ENCODE results near the gene CAPN14.

CAPN14 gene

DNA sequence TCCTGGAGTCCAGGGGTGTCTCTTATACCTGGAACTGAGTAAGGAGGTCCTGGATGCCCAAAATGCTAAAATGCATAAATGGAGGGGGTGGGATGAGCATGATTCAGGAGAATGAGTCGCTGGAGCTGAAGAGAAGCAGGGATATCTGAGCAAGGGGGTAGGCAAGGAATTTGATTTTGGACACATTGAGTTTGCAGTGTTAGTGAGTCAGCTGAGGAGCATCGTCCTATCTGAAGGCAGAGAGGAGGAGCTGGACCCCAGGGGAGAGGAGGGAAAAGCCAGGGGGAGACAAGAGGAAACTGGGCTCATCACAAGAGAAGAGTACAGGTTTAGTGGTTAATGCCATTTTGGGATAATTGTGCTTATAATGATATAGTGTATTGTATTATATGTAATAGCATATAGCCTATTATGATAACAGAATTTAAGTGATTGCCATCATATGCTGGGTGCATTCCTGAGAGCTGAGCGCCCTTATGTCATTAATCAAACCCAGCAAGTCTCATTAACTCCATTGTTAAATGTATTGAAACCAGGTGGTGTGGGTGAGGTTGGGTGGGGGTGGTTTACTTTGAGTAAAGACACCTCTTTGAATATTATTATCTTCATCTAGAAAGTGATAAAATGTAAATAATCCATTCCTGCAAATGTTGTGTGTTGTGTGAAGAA lies 29.0 kb upstream of the CAPN14 start:
- H3K27me3 ChIP-seq (ENCODE audit: insufficient read depth, poor library complexity, severe bottlenecking): no peaks in the 10 kb centered on the region
- no peak for DNase-seq (ENCODE audit: low read depth in 1 of 2, low spot score in 1 of 2)
- no peak overlapping the region for H3K4me3 ChIP-seq (replicated peaks; ENCODE audit: insufficient read depth, low read length)
- no peak for TF ChIP-seq POLR2AphosphoS5 (IDR thresholded peaks at IDR 0.05; ENCODE audit: low read depth)
- H3K27ac ChIP-seq (replicated peaks): no peak overlapping the region

DNA sequence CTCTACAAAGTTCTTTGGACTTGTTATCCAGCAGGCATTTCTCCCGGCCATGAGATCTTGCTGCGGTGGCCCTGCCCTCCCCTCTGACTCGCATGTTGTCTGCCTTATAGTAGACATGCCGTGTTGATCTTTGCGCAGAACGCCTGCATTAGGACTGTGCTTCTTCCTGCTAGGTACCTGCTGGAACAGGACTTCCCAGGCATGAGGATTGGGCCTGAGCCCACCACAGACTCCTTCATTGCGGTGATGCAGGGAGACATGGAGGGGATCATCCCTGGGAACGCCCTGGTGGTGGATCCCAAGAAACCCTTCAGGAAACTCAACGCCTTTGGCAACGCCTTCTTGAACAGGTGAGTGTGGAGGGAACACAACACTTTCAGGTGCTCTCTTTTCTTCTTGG lies 26.8 kb upstream of the CAPN14 start:
- TF ChIP-seq, protein P1, sequence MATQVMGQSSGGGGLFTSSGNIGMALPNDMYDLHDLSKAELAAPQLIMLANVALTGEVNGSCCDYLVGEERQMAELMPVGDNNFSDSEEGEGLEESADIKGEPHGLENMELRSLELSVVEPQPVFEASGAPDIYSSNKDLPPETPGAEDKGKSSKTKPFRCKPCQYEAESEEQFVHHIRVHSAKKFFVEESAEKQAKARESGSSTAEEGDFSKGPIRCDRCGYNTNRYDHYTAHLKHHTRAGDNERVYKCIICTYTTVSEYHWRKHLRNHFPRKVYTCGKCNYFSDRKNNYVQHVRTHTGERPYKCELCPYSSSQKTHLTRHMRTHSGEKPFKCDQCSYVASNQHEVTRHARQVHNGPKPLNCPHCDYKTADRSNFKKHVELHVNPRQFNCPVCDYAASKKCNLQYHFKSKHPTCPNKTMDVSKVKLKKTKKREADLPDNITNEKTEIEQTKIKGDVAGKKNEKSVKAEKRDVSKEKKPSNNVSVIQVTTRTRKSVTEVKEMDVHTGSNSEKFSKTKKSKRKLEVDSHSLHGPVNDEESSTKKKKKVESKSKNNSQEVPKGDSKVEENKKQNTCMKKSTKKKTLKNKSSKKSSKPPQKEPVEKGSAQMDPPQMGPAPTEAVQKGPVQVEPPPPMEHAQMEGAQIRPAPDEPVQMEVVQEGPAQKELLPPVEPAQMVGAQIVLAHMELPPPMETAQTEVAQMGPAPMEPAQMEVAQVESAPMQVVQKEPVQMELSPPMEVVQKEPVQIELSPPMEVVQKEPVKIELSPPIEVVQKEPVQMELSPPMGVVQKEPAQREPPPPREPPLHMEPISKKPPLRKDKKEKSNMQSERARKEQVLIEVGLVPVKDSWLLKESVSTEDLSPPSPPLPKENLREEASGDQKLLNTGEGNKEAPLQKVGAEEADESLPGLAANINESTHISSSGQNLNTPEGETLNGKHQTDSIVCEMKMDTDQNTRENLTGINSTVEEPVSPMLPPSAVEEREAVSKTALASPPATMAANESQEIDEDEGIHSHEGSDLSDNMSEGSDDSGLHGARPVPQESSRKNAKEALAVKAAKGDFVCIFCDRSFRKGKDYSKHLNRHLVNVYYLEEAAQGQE (IDR thresholded peaks at IDR 0.05; ENCODE audit: insufficient replicate concordance, low read depth): no peak
- TF ChIP-seq SPI1 (IDR thresholded peaks at IDR 0.05; ENCODE audit: borderline replicate concordance, low read depth): no peak
- no peak for TF ChIP-seq GABPA (IDR thresholded peaks at IDR 0.05; ENCODE audit: low read depth)
- TF ChIP-seq, protein P2, sequence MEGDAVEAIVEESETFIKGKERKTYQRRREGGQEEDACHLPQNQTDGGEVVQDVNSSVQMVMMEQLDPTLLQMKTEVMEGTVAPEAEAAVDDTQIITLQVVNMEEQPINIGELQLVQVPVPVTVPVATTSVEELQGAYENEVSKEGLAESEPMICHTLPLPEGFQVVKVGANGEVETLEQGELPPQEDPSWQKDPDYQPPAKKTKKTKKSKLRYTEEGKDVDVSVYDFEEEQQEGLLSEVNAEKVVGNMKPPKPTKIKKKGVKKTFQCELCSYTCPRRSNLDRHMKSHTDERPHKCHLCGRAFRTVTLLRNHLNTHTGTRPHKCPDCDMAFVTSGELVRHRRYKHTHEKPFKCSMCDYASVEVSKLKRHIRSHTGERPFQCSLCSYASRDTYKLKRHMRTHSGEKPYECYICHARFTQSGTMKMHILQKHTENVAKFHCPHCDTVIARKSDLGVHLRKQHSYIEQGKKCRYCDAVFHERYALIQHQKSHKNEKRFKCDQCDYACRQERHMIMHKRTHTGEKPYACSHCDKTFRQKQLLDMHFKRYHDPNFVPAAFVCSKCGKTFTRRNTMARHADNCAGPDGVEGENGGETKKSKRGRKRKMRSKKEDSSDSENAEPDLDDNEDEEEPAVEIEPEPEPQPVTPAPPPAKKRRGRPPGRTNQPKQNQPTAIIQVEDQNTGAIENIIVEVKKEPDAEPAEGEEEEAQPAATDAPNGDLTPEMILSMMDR (IDR thresholded peaks at IDR 0.05; ENCODE audit: insufficient read depth, low read length): no peak
- no peak for DNase-seq (ENCODE audit: low read depth in 1 of 2, low spot score in 1 of 2)
- H3K4me3 ChIP-seq (replicated peaks; ENCODE audit: insufficient read depth, low read length): no peak overlapping the region
- no peaks in the 10 kb centered on the region for H3K27me3 ChIP-seq (ENCODE audit: insufficient read depth, poor library complexity, severe bottlenecking)
- no peak overlapping the region for H3K27ac ChIP-seq (replicated peaks)

DNA sequence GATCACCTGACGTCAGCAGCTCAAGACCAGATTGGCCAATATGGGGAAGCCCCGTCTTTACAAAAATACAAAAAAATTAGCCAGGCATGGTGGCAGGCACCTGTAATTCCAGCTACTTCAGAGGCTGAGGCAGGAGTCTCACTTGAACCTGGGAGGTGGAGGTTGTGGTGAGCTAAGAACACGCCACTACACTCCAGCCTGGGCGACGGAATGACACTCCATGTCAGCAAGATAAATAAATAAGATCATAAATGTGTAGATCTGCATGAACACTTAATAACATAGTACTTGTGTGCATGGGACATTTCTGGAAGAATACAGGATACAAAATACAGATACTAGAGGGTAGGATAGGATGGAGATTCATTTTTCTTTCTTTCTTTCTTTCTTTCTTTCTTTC lies 25.7 kb upstream of the CAPN14 start:
- no peaks in the 10 kb centered on the region for H3K27me3 ChIP-seq (ENCODE audit: insufficient read depth, poor library complexity, severe bottlenecking)
- DNase-seq (ENCODE audit: low read depth in 1 of 2, low spot score in 1 of 2): no peak
- no peak overlapping the region for H3K27ac ChIP-seq (replicated peaks)
- no peak overlapping the region for H3K4me3 ChIP-seq (replicated peaks; ENCODE audit: insufficient read depth, low read length)
- no peak for TF ChIP-seq GABPA (IDR thresholded peaks at IDR 0.05; ENCODE audit: low read depth)
- TF ChIP-seq, protein P1 (IDR thresholded peaks at IDR 0.05; ENCODE audit: insufficient replicate concordance, low read depth): no peak
- TF ChIP-seq, protein P2 (IDR thresholded peaks at IDR 0.05; ENCODE audit: insufficient read depth, low read length): no peak
- no peak for TF ChIP-seq SPI1 (IDR thresholded peaks at IDR 0.05; ENCODE audit: borderline replicate concordance, low read depth)
- no peak for TF ChIP-seq POLR2AphosphoS5 (IDR thresholded peaks at IDR 0.05; ENCODE audit: low read depth)

DNA sequence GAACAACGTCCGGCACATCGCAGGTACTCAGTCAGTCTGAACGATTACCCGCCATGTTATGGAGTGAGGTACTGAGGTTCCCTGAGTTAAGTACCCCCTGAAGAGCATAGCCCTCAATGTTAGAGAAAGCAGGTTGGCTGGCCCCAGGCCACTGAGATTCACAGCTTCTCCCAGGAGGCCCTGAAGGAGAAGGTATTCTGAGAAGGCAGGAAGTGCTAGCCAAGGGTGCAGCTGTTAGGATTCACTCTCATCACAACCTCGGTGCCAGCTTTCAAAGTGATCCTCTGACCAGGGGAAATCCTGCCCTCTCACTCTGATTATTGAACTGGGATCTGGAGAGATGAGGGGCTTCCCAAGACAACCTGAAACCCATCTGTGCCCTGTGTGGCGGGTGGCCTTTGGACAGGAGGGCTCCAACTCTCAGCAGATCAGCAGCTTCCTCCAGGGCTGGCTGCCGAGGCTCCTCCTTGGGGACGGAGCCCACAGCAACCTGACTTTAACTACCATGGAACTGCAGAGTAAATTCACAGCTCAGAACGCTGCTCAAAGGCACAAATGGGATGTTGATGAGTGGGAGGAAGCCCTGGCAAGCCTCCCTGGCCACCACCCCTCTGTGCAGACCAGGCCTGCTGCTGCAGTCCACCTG lies 24.4 kb upstream of the CAPN14 start:
- Histone ChIP-seq H3K27ac (replicated peaks) (no peak overlapping the region), H3K27me3 (ENCODE audit: insufficient read depth, poor library complexity, severe bottlenecking) (no peaks in the 10 kb centered on the region), H3K4me3 (replicated peaks; ENCODE audit: insufficient read depth, low read length) (no peak overlapping the region)
- DNase-seq (ENCODE audit: low read depth in 1 of 2, low spot score in 1 of 2): no peak
- TF ChIP-seq, protein P1 (IDR thresholded peaks at IDR 0.05; ENCODE audit: insufficient replicate concordance, low read depth): no peak
- TF ChIP-seq POLR2AphosphoS5 (IDR thresholded peaks at IDR 0.05; ENCODE audit: low read depth) (no peak), SPI1 (IDR thresholded peaks at IDR 0.05; ENCODE audit: borderline replicate concordance, low read depth) (no peak), GABPA (IDR thresholded peaks at IDR 0.05; ENCODE audit: low read depth) (no peak)
- TF ChIP-seq, protein P2 (IDR thresholded peaks at IDR 0.05; ENCODE audit: insufficient read depth, low read length): no peak
